ENCODE data around the gene ATP11B. TPM values are rescaled to one million over a fixed set of nuclear protein-coding genes. Genes with fewer than 3 reads are reported as not detected.

ATP11B gene
- total and polyA plus RNA-seq, 2 experiments from 2014 or later: 25.5 to 68.1 TPM

DNA sequence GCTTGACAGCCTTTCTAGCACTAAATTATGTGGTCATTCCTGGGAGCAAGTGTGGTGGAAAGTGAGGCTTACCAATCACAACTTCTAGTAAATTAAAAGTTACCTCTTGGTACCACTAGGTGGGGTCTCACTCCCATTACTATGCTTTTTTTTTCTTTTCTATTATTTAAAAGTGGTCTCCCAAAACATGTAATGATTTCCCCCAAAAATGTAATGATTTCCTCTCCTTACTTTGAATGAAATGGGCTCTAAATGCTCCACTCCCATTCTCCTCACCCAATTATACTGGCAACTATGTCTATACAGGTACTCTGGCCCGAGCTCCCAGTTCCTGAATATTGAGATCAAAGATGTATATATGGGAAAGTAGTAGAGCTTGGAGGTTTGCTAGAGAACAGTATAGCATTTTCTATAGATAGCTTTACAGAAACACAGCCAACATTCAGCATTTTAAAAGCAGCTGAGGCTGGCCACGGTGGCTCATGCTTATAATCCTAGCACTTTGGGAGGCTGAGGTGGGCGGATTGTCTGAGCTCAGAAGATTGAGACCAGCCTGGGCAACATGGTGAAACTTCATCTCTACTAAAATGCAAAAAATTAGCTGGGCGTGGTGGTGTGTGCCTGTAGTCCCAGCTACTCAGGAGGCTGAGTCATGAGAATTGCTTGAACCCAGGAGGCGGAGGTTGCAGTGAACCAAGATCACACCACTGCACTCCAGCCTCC lies 116.2 kb downstream of the ATP11B start:
- WGBS, 2 experiments (ENCODE audit: low coverage in 1 of 2, low lambda C conversion rate in 2 of 2, missing lambda C conversion rate in 2 of 2): 84 to 86% methylated on average over 5 of the region's 5 CpGs
- no peak for TF ChIP-seq EZH2phosphoT487 (IDR thresholded peaks at IDR 0.05; ENCODE audit: insufficient read depth, low read depth)
- in situ Hi-C loops (cut with MboI): loop anchor here (25.0 kb wide), 1 partner anchor 478 kb away; no protein-coding TSS in a partner anchor

DNA sequence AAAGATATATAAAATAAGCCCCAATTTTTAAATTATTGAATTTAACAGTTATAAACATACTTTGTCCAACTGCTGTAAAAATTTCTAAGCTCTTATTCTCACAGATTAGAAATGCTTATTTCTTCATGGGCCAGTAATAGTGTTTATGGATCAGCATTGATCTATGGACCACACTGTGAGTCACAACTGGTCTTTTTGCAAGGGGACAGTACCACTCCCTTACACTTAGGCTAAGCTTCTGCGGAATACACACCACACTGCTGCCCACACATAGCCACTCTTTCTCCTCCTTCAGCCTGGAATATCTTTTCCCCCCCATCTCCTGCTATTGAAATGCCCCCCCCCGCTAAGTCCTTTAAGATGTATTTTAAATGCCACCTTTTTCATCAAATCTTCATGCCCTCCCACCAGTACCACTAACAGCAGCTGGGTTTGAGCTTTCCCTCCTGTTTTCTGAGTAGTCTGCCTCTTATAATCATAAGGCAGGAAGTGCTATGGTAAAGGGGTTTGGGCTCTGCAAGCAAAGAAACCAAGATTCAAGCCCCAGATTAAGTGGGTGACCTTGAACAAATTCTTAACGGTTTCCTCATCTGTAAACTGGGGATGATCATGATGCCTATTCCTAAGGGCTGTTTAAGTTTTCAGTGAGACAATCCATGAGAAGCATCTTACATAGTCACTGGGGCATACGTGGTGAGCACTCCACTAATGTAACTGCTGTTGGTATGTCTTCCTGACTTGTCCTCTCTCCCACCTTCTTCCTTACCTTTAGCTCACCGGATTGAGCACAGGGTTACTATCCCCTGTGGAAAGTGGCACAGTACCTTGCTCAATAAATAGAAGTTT lies 117.9 kb downstream of the ATP11B start:
- H3K36me3 ChIP-seq (ENCODE audit: low read depth): peaks cover 23% of the 10 kb centered on the region
- H3K27ac ChIP-seq: no peak overlapping the region
- no peak for DNase-seq
- no peaks in the 10 kb centered on the region for H3K27me3 ChIP-seq (replicated peaks; ENCODE audit: insufficient read depth)
- H3K9me2 ChIP-seq (ENCODE audit: insufficient read depth): no peaks in the 10 kb centered on the region
- no peak overlapping the region for H2AFZ ChIP-seq
- 0 out of 2 replicates have a peak, but pooled peaks cover 12% of the 10 kb centered on the region for H3K4me1 ChIP-seq (ENCODE audit: insufficient read depth)
- H3K4me2 ChIP-seq (ENCODE audit: unreplicated experiment): no peak overlapping the region
- H3F3A ChIP-seq (ENCODE audit: insufficient read depth): no peaks in the 10 kb centered on the region
- no peak overlapping the region for H3K9ac ChIP-seq
- 95 to 99% methylated on average over 5 of the region's 5 CpGs for WGBS, 2 experiments (ENCODE audit: low coverage in 1 of 2, low lambda C conversion rate in 2 of 2, missing lambda C conversion rate in 2 of 2)
- TF ChIP-seq EZH2phosphoT487 (IDR thresholded peaks at IDR 0.05; ENCODE audit: insufficient read depth, low read depth) (no peak), EZH2 (IDR thresholded peaks at IDR 0.05; ENCODE audit: insufficient read depth, poor library complexity, severe bottlenecking) (no peak)
- no peaks in the 10 kb centered on the region for H3K9me3 ChIP-seq (ENCODE audit: low read depth)
- in situ Hi-C loops (cut with MboI): loop anchor here (25.0 kb wide), 1 partner anchor 476 kb away; no protein-coding TSS in a partner anchor
- H4K20me1 ChIP-seq (ENCODE audit: insufficient read depth): no peaks in the 10 kb centered on the region
- H3K4me3 ChIP-seq: no peak overlapping the region
- H3K79me2 ChIP-seq (ENCODE audit: insufficient read depth): no peaks in the 10 kb centered on the region

More for the DNA sequence above, 116.2 kb downstream of the ATP11B start:
- H3K4me3 ChIP-seq: no peak overlapping the region
- H3K9me3 ChIP-seq (ENCODE audit: low read depth): no peaks in the 10 kb centered on the region
- H3K27me3 ChIP-seq (replicated peaks; ENCODE audit: insufficient read depth): no peaks in the 10 kb centered on the region
- H4K20me1 ChIP-seq (ENCODE audit: insufficient read depth): no peaks in the 10 kb centered on the region
- H3K4me2 ChIP-seq (ENCODE audit: unreplicated experiment): no peak overlapping the region
- 0 out of 2 replicates have a peak, but pooled peaks cover 12% of the 10 kb centered on the region for H3K4me1 ChIP-seq (ENCODE audit: insufficient read depth)
- H3K9me2 ChIP-seq (ENCODE audit: insufficient read depth): no peaks in the 10 kb centered on the region
- H2AFZ ChIP-seq: no peak overlapping the region
- H3K79me2 ChIP-seq (ENCODE audit: insufficient read depth): no peaks in the 10 kb centered on the region
- H3F3A ChIP-seq (ENCODE audit: insufficient read depth): no peaks in the 10 kb centered on the region
- H3K9ac ChIP-seq: no peak overlapping the region
- DNase-seq: peak; percentile 44
- H3K36me3 ChIP-seq (ENCODE audit: low read depth): peaks cover 18% of the 10 kb centered on the region
- no peak overlapping the region for H3K27ac ChIP-seq

DNA sequence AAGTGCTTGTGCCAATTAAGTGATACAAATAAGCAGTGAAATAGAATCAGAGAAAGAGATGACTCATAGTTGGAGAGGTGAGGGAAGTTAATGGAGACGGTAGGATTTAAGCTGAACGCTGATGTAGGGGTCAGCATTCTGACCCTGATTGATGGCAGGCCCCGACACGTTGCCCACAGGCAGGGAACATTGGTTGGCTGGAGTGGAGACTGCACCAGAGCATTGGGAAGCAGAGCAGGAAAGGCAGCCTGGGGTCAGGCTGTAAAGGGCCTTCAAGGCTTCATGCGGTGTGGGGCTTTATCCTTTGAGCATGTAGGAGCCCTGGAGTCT lies 118.4 kb downstream of the ATP11B start:
- Histone ChIP-seq H3K9ac (no peak overlapping the region), H4K20me1 (ENCODE audit: insufficient read depth) (no peaks in the 10 kb centered on the region), H3K4me3 (no peak overlapping the region), H3K9me3 (ENCODE audit: low read depth) (no peaks in the 10 kb centered on the region), H3K4me1 (ENCODE audit: insufficient read depth) (0 out of 2 replicates have a peak, but pooled peaks cover 12% of the 10 kb centered on the region), H3K9me2 (ENCODE audit: insufficient read depth) (no peaks in the 10 kb centered on the region), H3K36me3 (ENCODE audit: low read depth) (peaks cover 23% of the 10 kb centered on the region), H2AFZ (no peak overlapping the region), H3K79me2 (ENCODE audit: insufficient read depth) (no peaks in the 10 kb centered on the region), H3K27me3 (replicated peaks; ENCODE audit: insufficient read depth) (no peaks in the 10 kb centered on the region), H3K27ac (no peak overlapping the region), H3F3A (ENCODE audit: insufficient read depth) (no peaks in the 10 kb centered on the region), H3K4me2 (ENCODE audit: unreplicated experiment) (no peak overlapping the region)
- TF ChIP-seq EZH2phosphoT487 (IDR thresholded peaks at IDR 0.05; ENCODE audit: insufficient read depth, low read depth) (no peak), EZH2 (IDR thresholded peaks at IDR 0.05; ENCODE audit: insufficient read depth, poor library complexity, severe bottlenecking) (no peak)
- DNase-seq: no peak
- in situ Hi-C loops (cut with MboI): loop anchor here (25.0 kb wide), 1 partner anchor 476 kb away; no protein-coding TSS in a partner anchor
- 56 to 70% methylated on average over 5 of the region's 5 CpGs for WGBS, 2 experiments (ENCODE audit: low coverage in 1 of 2, low lambda C conversion rate in 2 of 2, missing lambda C conversion rate in 2 of 2)

DNA sequence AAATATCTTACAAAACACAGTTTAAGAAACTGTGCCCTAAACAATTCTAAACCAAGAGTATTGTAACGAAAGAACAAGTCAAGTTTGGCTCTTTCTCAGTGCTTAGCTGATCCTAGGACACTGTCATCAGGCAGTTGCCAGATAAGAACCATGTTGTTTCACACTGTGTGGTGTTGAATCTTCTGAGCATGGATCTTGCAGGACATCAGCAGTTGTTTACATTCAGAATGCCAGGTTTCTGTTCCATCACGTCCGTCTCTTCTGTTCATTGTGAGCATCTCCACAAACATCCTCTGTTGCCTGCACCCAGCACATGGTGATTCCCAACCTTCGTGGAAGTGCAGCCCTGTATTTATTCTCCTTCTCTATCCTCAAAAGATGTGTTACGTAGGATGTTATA lies 119.2 kb downstream of the ATP11B start:
- Histone ChIP-seq H3F3A (ENCODE audit: insufficient read depth) (no peaks in the 10 kb centered on the region), H3K27ac (no peak overlapping the region), H3K4me3 (no peak overlapping the region), H3K9me2 (ENCODE audit: insufficient read depth) (no peaks in the 10 kb centered on the region), H3K36me3 (ENCODE audit: low read depth) (peaks cover 19% of the 10 kb centered on the region), H2AFZ (no peak overlapping the region), H4K20me1 (ENCODE audit: insufficient read depth) (no peaks in the 10 kb centered on the region), H3K9ac (no peak overlapping the region), H3K27me3 (replicated peaks; ENCODE audit: insufficient read depth) (no peaks in the 10 kb centered on the region), H3K4me1 (ENCODE audit: insufficient read depth) (0 out of 2 replicates have a peak, but pooled peaks cover 12% of the 10 kb centered on the region), H3K9me3 (ENCODE audit: low read depth) (no peaks in the 10 kb centered on the region), H3K4me2 (ENCODE audit: unreplicated experiment) (no peak overlapping the region), H3K79me2 (ENCODE audit: insufficient read depth) (no peaks in the 10 kb centered on the region)
- 96 to 98% methylated on average over 5 of the region's 5 CpGs for WGBS, 2 experiments (ENCODE audit: low coverage in 1 of 2, low lambda C conversion rate in 2 of 2, missing lambda C conversion rate in 2 of 2)
- in situ Hi-C loops (cut with MboI): loop anchor here (25.0 kb wide), 1 partner anchor 475 kb away; no protein-coding TSS in a partner anchor
- no peak for DNase-seq
- no peak for TF ChIP-seq EZH2 (IDR thresholded peaks at IDR 0.05; ENCODE audit: insufficient read depth, poor library complexity, severe bottlenecking)
- no peak for TF ChIP-seq EZH2phosphoT487 (IDR thresholded peaks at IDR 0.05; ENCODE audit: insufficient read depth, low read depth)

Measured in GM23248 (cell line).